Smooth muscle cell (in vitro differentiated cells): ENCODE measurements around the gene RNF169. TPM values are rescaled to one million over a fixed set of nuclear protein-coding genes. Genes with fewer than 3 reads are reported as not detected.
A peak's percentile ranks its signal among the peaks of the same experiment; 100 is the strongest.

ENCODE experiments used
- DNase-seq: peaks from one replicate; lab custom pipeline; 2025; ENCODE audit not compliant: unreplicated experiment; lab: John Stamatoyannopoulos, UW
- H2AFZ ChIP-seq: fragments of 200-600 bp; sonication (generic); 2 replicates; pipeline ENCODE4 v1.6.0; 2016; ENCODE audit warnings: antibody characterized with exemption, low read depth, mild to moderate bottlenecking
- H3F3A ChIP-seq: fragments of 200-600 bp; sonication (generic); 2 replicates; pipeline ENCODE4 v1.6.0; 2017; ENCODE audit warnings: antibody characterized with exemption, low read depth
- H3K27ac ChIP-seq: fragments of 200-600 bp; sonication (generic); 2 replicates; pipeline ENCODE4 v1.5.1; 2016; ENCODE audit warnings: low read depth, mild to moderate bottlenecking
- H3K27me3 ChIP-seq: fragments of 200-600 bp; sonication (generic); 2 replicates; pipeline ENCODE4 v1.6.1; 2016; ENCODE audit warnings: low read depth, mild to moderate bottlenecking
- H3K36me3 ChIP-seq: fragments of 200-600 bp; sonication (generic); 2 replicates; pipeline ENCODE4 v1.5.1; 2016; ENCODE audit warnings: low read depth
- H3K4me1 ChIP-seq: fragments of 200-600 bp; sonication (generic); 2 replicates; pipeline ENCODE4 v1.5.1; 2016; ENCODE audit warnings: low read depth
- H3K4me2 ChIP-seq: fragments of 200-600 bp; sonication (generic); 2 replicates; pipeline ENCODE4 v1.6.0; 2016; ENCODE audit warnings: mild to moderate bottlenecking
- H3K4me3 ChIP-seq: fragments of 200-600 bp; sonication (generic); 2 replicates; pipeline ENCODE4 v1.5.1; 2016; ENCODE audit warnings: mild to moderate bottlenecking
- H3K79me2 ChIP-seq: fragments of 200-600 bp; sonication (generic); 2 replicates; pipeline ENCODE4 v1.6.0; 2016; ENCODE audit warnings: low read depth, mild to moderate bottlenecking
- H3K9ac ChIP-seq: fragments of 200-600 bp; sonication (generic); 2 replicates; pipeline ENCODE4 v1.6.0; 2016; ENCODE audit warnings: low read depth
- H3K9me3 ChIP-seq: fragments of 200-600 bp; sonication (generic); replicated peaks from 2 replicates; pipeline ENCODE4 v1.5.1; 2016; ENCODE audit warnings: low read depth
- H4K20me1 ChIP-seq: fragments of 200-600 bp; sonication (generic); 2 replicates; pipeline ENCODE4 v1.6.0; 2016; ENCODE audit warnings: low read depth
- WGBS: methylation state at CpG from one replicate; pipeline ENCODE4 v1.1.7; 2016; ENCODE audit warnings: low lambda C conversion rate; 5-methylcytosine and 5-hydroxymethylcytosine counted together
- polyA plus RNA-seq: library from polyadenylated mRNA; unstranded; fragments of >200 nt; fragmentation: Nextera tagmentation; extraction: Ambion mirVana; gene quantifications from 2 replicates; pipeline ENCODE4 v1.2.1, GENCODE V29; 2016
- total RNA-seq: library from RNA; depleted of rRNA; stranded (reverse); fragments of >200 nt; gene quantifications from 2 replicates; pipeline ENCODE4 v1.2.3, GENCODE V29; 2014
- TF ChIP-seq, protein P1 (sequence below): fragments of 200-600 bp; sonication (generic); IDR thresholded peaks from 2 replicates; pipeline ENCODE4 v1.5.1; 2017; ENCODE audit warnings: borderline replicate concordance, mild to moderate bottlenecking, antibody characterized with exemption; ENCODE audit not compliant: insufficient read depth, poor library complexity, severe bottlenecking

RNF169 gene
- total and polyA plus RNA-seq, 2 experiments from 2014 or later, result 2.2 to 13.6 TPM

DNA sequence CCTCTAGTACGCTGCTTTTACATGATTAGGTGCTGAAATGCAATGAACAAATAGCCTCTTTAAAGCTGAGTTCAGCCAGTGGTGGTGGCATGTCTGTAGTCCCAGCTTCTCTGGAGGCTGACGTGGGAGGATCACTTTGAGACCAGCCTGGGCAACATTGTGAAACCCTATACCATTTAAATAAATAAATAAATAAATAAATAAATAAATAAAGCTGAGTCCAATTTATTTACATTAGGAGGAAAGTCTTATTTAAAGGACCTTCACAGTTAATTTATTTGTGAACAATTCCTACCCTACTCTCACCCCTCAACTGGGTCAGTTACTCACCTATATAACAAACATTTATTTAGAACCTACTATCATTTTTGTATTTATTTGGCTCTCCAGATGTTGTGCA lies 12.6 kb upstream of the RNF169 start:
- Histone ChIP-seq H3K27me3 (peaks cover 37% of the 10 kb centered on the region), H2AFZ (no peak overlapping the region)
- 84% methylated on average over 2 of the region's 2 CpGs for WGBS

DNA sequence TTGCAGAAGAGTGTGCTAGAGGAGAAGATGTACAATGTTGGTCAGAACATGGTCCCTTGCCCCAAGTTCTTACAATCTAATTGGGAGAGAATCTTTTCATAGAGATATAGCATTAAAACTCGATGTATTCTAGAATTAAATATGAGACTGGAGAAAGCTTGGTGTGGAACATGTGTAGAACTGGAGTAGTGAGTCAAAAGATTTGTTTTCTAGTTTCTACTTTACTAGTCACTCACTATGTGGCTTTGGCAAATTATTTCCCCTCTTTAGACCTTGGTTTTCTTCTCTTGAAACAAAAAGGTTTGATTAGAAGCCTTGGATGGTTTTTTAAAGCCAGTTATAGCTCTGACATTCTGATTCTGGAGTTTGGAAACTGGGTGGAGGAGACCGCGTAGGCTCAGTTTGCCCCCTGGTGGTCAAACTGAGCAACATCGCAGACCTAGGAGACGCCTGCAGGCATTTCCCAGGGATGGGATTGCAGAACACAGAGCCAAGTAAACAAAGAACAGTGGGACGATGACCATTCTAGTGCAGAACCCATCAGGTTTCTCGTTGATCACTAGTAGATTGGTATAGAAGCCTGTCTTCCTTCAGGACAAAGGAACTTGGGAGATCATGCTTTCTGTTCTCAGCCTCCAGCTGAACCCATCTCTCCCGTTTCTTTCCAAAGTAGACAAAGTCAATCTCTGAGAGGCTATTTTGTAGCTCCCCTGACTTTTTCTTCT lies 8.9 kb upstream of the RNF169 start:
- H4K20me1 ChIP-seq, result no peaks in the 10 kb centered on the region
- no peak overlapping the region for H3K4me2 ChIP-seq
- WGBS, result 34% methylated on average over 8 of the region's 8 CpGs
- no peaks in the 10 kb centered on the region for H3K36me3 ChIP-seq
- DNase-seq, result no peak
- TF ChIP-seq, protein P1, sequence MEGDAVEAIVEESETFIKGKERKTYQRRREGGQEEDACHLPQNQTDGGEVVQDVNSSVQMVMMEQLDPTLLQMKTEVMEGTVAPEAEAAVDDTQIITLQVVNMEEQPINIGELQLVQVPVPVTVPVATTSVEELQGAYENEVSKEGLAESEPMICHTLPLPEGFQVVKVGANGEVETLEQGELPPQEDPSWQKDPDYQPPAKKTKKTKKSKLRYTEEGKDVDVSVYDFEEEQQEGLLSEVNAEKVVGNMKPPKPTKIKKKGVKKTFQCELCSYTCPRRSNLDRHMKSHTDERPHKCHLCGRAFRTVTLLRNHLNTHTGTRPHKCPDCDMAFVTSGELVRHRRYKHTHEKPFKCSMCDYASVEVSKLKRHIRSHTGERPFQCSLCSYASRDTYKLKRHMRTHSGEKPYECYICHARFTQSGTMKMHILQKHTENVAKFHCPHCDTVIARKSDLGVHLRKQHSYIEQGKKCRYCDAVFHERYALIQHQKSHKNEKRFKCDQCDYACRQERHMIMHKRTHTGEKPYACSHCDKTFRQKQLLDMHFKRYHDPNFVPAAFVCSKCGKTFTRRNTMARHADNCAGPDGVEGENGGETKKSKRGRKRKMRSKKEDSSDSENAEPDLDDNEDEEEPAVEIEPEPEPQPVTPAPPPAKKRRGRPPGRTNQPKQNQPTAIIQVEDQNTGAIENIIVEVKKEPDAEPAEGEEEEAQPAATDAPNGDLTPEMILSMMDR, result peak; percentile 85
- no peak overlapping the region for H3K4me3 ChIP-seq
- H3K27me3 ChIP-seq, result peaks cover 5% of the 10 kb centered on the region
- H2AFZ ChIP-seq, result no peak overlapping the region
- H3K9ac ChIP-seq, result no peak overlapping the region
- no peaks in the 10 kb centered on the region for H3K79me2 ChIP-seq
- H3K4me1 ChIP-seq, result no peaks in the 10 kb centered on the region
- H3F3A ChIP-seq, result no peaks in the 10 kb centered on the region
- H3K9me3 ChIP-seq, result no peaks in the 10 kb centered on the region
- no peak overlapping the region for H3K27ac ChIP-seq

More for the DNA sequence above, 12.6 kb upstream of the RNF169 start:
- H3K9ac ChIP-seq, result no peak overlapping the region
- DNase-seq, result no peak
- no peak overlapping the region for H3K4me3 ChIP-seq
- H3K79me2 ChIP-seq, result no peaks in the 10 kb centered on the region
- no peaks in the 10 kb centered on the region for H3K9me3 ChIP-seq
- no peaks in the 10 kb centered on the region for H3F3A ChIP-seq
- TF ChIP-seq, protein P1, result no peak
- no peaks in the 10 kb centered on the region for H3K36me3 ChIP-seq
- H3K4me1 ChIP-seq, result peaks cover 6% of the 10 kb centered on the region
- no peak overlapping the region for H3K4me2 ChIP-seq
- H3K27ac ChIP-seq, result no peak overlapping the region
- H4K20me1 ChIP-seq, result no peaks in the 10 kb centered on the region

DNA sequence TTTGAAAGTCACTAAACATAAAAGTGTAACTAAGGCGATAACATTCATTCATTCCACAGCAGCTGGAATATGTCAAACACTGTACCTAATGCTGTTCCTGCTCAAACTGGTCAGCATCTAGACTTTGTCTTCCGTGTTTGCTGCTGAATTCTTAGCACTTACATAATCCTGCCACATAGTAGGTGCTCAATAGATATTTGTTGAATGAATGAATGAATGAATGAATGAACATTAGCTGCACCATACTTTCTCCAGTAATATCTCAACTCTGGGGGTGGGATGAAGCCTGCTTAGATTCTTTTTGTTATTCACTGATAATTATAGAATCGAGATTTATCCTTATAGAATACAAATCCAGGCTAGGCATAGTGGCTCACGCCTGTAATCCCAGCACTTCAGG lies 6.6 kb upstream of the RNF169 start:
- Histone ChIP-seq H3K27ac (no peak overlapping the region), H3K36me3 (no peaks in the 10 kb centered on the region), H2AFZ (no peak overlapping the region), H3K4me3 (no peak overlapping the region), H3F3A (no peaks in the 10 kb centered on the region), H3K4me1 (no peaks in the 10 kb centered on the region), H3K79me2 (no peaks in the 10 kb centered on the region), H3K9me3 (no peaks in the 10 kb centered on the region), H3K27me3 (no peaks in the 10 kb centered on the region), H3K9ac (no peak overlapping the region), H3K4me2 (no peak overlapping the region), H4K20me1 (no peaks in the 10 kb centered on the region)
- TF ChIP-seq, protein P1, result no peak
- WGBS, result 89% methylated on average over 4 of the region's 4 CpGs
- no peak for DNase-seq

DNA sequence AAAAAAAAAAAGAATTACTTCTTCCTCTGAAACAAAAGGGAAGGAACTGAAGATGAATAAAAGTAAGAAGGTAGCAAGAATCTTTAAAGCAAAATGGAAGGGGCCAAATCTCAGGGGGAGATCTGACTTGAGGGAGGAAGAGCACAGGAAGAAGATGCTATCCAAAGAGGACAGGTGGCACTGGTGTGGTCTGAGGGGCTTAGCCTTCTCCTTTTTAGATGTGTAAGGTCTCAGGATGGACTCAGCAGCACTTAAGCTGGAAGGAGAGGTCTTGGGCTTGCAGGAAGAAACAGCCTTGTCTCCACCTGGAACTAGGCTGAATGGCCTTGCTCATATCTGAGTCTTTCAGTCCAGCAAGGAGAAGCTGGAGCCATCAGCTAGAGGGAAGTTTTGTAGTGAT lies 5.0 kb upstream of the RNF169 start:
- Histone ChIP-seq H3K9ac (no peak overlapping the region), H3K4me2 (no peak overlapping the region), H2AFZ (no peak overlapping the region), H3K4me1 (peaks cover 8% of the 10 kb centered on the region), H3K27me3 (no peaks in the 10 kb centered on the region), H3K27ac (no peak overlapping the region), H3K4me3 (no peak overlapping the region), H4K20me1 (no peaks in the 10 kb centered on the region), H3F3A (no peaks in the 10 kb centered on the region), H3K9me3 (no peaks in the 10 kb centered on the region), H3K36me3 (no peaks in the 10 kb centered on the region), H3K79me2 (no peaks in the 10 kb centered on the region)
- no peak for DNase-seq
- TF ChIP-seq, protein P1, result no peak
